Activated effector memory CD4-positive, alpha-beta T cell treated with anti-CD3 and anti-CD28 coated beads, Interleukin-2, amount 50 U/mL, for 16 hours (primary cell): ENCODE data around the gene ACSS1.

ENCODE experiments used
- DNase-seq: peaks from one replicate; pipeline ENCODE4 v3.0.0-alpha.2; 2020

The ACSS1 gene

GRCh38 chr20:25046181-25046641 is 11.7 kb downstream of the ACSS1 start:
- peak; percentile 54 for DNase-seq

- DNase-seq: peak; percentile 56
Observed at GRCh38 chr20:25045343-25045712, 12.6 kb downstream of the ACSS1 start.

GRCh38 chr20:25044660-25045342 is 13.1 kb downstream of the ACSS1 start:
- DNase-seq: peak; percentile 62

- no peak for DNase-seq
Observed at GRCh38 chr20:25044261-25044560, 13.7 kb downstream of the ACSS1 start.

DNA sequence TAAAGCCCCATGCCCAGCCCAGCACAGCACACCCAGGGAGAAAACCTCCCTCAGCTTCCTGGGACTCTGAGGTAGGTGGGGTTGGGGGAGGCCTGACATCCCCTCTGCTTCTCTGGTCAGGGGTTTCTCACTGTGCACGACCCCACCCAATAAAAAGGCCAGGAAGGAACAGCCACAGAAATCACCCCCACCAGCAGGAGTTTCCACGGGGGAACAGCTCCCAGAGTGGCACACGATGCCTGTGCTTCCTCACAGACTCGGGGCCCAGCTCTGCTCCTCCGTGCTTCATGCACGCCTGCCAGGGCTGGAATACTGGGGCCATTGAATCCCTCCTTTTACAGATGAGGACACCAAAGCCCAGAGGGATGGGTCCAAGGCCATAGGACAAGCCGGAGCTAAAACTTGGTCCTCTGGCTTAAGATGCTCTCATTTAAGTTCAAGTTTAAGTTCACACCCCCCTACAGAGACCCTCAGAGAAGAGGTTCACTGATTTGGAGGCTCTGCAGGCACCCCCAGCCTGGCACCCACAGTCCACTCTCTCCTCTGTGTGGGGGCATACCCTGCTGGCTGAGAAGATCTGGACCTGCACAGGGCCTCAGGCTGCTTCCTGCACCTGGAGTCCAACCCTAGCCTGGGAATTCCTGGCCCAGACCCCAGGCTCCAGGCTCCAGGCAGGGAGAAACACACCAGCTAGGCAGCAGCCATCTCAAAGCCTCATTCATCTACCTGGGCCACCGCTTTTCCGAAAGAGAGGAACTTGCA is 14.3 kb downstream of the ACSS1 start:
- DNase-seq: no peak

- DNase-seq: peak; percentile 68
Observed at GRCh38 chr20:25042531-25043498, 15.1 kb downstream of the ACSS1 start.

- no peak for DNase-seq
Observed at GRCh38 chr20:25041813-25042530, 16.0 kb downstream of the ACSS1 start.

- DNase-seq: no peak
Observed at GRCh38 chr20:25040438-25040831, 17.5 kb downstream of the ACSS1 start.

DNA sequence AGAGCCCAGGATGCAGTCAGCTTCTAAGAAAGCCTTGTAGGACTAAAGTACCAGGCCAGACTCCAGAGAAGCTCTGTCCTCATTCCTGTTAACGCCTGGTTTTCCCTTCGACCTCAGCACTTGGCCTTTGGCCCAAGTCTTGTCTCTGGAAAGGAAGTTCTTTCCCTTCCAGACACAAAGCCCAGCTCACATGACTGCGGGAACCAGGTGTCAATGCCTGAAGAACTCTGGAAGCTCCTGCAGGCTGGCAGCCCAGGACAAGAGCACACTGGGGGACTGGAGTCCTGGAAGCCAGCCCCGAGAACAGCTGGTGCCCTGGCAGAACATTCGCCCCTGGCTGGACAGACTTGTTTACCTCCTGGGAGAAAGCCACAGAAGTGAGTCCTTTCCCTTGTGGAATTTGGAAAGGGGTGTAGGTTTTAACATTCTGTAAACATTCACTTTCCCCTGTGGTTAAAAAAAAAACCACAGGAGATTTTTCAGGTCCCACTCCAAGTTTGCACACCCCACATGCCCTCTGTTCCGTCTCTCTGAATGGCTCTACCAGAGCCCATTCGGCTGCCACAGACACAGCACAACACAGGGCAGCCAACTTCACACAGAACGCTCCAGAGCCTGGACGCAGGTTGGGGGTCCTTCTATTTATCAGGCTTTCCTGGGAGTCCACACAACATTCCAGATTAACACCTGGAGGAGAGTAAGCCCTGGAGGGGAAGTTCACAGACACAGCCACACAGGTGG is 18.1 kb downstream of the ACSS1 start:
- DNase-seq: no peak

GRCh38 chr20:25038591-25039015 is 19.3 kb downstream of the ACSS1 start:
- DNase-seq: no peak

- DNase-seq: no peak
Observed at GRCh38 chr20:25038103-25038410, 19.9 kb downstream of the ACSS1 start.

DNA sequence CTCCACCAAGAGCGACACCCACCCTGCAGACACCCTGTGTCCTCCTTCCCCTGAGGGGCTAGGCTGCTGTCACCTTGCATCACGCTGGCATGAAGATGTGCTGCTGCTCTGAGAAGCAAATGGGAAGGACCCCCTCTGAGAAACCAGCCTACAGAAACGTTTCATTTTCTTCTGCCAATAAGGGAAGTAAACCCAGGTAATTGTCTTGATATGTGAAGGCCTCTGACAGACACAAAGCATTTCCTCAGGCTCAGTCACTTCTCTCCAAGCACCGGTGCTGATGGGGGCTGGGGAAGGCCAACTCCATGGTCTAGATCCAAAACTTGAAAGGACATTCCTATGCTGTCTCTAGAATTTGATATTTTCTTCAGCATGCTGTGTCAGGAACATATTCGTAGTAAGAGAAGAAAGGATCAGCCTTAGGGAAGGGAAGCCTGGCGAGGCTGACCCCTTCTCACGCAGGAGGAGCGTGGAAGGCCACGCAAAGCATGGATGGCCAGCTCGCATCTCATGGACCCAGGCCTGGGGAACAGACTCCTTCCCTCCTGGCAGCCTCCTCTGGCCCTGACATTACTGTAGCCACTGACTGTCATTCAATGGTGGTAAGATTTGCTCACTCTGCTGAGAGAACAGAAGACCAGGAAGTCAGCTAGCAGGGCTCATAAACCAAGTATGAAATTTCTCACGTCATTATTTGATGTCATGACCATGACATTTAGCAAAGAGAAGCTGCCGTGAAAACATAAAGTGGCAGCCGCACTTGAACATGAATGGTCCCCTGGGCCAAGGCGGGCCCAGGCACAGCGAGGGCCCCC is 20.4 kb downstream of the ACSS1 start:
- DNase-seq: no peak

- DNase-seq: no peak
Observed at GRCh38 chr20:25036331-25036936, 21.5 kb downstream of the ACSS1 start.

DNA sequence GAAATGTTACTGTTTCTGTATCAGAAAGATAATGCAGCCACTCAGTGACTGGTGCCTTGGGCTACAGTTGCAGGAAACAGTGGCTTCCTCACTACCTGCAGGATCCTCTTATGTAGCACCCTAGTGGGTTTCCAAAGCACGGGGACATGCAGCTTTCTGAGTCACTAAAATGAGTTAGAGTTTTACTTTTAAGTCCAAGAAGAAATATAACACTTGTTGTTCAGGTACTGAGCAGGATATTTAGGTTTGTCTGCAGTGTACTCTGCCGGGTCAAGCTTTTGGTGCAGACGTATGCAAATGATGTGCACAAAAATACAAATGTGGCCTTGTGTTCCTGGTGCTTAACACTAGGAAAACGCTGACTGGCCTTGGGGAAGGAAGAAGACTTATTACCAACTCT is 22.0 kb downstream of the ACSS1 start:
- DNase-seq: no peak

DNA sequence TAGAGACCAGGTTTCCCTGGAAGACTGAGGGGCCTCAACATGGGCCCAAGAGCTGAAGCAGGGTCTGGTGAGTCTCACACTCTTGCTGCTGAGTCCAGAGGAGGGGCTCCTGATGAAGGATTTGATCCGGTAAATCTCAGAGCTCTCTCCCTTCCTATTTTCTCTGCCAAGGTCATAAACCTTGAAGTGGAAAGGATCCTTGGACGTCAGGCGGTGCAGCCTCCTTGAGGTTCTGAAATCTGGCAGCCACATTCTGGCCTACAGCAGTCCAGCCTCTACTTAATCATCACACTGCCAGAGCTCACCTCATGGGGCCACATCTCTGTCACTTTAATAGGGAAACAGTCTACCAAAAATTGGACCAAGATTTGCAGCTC is 24.0 kb downstream of the ACSS1 start:
- DNase-seq: no peak

DNA sequence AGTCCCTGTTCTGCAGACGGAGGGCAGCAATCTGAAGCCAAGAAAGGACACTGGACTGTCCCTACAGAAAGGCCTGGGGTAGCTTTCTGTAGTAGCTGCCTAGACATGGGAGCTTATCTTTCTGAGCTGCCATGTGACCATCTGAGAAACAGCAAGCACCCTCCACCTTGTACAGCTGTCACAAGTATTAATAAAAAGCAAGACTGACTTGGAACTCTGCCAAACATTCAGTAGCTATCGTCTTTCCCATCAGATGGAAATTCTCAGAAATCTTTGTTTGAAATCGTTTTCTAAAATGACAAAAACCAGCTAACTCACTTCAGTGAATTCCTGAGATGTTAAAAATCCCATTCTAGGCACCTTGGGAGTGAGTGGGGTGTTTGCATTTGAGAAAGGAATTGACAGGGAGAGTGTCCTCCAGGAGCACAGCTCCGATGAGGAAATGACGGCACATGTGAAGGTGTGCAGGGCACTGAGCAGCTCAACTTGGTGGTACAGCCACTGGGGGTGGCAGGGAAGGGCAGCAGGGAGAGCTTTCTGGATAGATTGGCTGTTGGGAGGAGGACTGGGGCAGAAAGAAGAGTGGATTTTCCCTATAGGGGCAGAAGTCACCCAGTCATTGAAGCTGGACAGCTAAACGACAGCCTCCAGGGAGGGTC is 24.5 kb downstream of the ACSS1 start:
- no peak for DNase-seq

- DNase-seq: no peak
Observed at GRCh38 chr20:25032478-25033264, 25.3 kb downstream of the ACSS1 start.

GRCh38 chr20:25032065-25032477 is 25.9 kb downstream of the ACSS1 start:
- no peak for DNase-seq

- DNase-seq: no peak
Observed at GRCh38 chr20:25031241-25031640, 26.7 kb downstream of the ACSS1 start.
